HG03457 (cell line): ENCODE data around the gene DNAH7.
"Not testable (repeated sequence)": the region's sequence is repeated elsewhere in the genome, so short reads cannot be mapped to it uniquely, and the experiment has no call there.

Experiments
- ATAC-seq: cut with Tn5 transposase; IDR thresholded peaks from one replicate; pipeline ENCODE4 v1.9.1; 2021; ENCODE audit warnings: moderate number of reproducible peaks; ENCODE audit not compliant: unreplicated experiment

Gene DNAH7

GRCh38 chr2:195734395-195734794 lies 334.2 kb downstream of the DNAH7 start:
- ATAC-seq: no peak

DNA sequence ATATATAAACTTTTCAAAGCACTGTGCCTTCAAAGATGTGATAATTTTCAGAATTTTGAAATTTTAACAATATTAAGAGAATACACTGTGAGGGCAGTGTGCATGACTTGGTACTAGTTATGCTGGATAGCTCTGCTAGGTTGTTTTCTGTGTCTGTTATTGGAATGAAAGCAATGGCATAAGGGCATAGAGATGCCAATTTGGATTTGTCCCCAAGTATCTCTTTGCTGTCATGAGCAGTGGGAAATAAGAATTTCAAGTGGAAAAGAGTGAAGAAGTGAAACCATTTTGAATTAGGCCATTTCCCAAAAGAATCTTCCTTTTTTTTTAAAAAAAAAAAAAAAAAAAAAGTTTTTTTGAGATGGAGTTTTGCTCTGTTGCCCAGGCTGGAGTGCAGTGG lies 334.8 kb downstream of the DNAH7 start:
- ATAC-seq: no peak

DNA sequence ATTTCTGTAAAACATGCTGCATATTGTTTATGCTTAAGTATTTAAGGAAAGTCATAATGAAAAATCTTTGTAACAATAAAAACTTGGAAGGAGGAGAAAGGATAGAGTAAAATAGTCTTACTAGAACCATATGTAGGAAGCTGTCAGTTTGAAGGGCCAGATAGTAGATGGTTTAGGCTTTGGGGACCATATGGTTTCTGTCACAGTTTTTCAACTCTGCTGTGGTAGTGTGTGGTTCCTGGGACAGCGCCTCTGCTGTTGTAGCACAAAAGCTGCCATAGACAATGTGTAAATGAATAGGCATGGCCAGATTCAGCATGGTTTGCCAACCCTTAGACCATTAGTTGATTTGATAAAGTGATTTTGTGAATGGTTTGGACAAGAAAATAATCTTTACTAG lies 336.1 kb downstream of the DNAH7 start:
- no peak for ATAC-seq

DNA sequence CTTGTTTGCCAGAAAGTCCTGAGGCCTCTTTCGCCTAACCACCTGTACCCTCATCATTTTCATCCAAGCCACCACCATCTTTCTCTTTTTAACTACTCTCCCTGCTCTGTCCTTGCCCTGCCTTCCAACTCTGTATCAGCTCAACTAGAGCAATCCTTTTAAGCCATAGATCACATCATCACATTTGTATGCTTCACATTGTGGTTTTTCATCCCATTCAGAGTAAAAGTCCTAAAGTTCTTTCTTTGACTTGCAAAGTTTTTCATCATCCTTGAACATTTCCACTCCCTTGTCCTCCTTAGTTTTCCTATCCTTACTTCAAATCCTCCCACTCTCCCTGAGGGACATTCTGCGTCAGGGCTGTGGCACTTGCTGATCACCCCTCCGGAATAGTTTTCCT lies 337.7 kb downstream of the DNAH7 start:
- ATAC-seq: no peak

- ATAC-seq: no peak
Measured at GRCh38 chr2:195727106-195727505, 341.5 kb downstream of the DNAH7 start.

DNA sequence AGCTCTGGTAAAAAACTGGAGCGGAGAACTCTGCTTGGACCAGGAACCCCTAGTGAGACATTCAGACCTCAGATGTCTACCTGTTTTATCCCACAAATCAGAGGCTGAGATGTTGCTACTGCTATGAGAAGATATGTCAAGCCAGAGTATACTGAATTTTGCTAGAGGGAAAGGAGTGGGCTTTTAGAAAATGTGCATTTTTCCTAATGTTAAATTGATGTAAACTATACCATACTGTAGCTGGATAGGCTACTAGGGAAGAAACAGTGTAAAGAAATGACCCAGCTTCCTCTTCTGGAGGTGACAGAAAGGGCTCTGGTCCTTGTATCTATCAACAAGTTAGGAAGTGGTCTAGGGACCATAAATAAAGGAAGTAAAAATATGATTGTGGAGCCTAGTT lies 346.6 kb downstream of the DNAH7 start:
- no peak for ATAC-seq

DNA sequence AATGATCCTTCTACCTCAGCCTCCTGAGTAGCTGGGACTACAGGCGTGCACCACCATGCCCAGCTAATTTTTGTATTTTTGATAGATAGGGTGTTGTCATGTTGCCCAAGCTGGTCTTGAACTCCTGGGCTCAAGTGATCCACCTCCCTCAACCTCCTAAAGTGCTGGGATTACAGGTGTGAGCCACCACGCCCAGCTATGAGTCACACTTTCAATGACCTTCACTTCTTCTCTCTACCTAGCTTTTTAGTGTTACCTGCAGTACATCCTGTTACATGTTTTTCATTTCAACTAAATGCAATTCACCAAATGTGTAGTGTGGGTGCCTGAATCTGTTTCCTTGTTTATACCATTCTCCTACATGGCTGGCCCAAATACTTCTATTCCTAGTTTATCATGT lies 347.6 kb downstream of the DNAH7 start:
- ATAC-seq: no peak

- no peak for ATAC-seq
Measured at GRCh38 chr2:195716466-195716865, 352.2 kb downstream of the DNAH7 start.

- ATAC-seq: peak; percentile 90
Measured at GRCh38 chr2:195711478-195711877, 357.2 kb downstream of the DNAH7 start.

DNA sequence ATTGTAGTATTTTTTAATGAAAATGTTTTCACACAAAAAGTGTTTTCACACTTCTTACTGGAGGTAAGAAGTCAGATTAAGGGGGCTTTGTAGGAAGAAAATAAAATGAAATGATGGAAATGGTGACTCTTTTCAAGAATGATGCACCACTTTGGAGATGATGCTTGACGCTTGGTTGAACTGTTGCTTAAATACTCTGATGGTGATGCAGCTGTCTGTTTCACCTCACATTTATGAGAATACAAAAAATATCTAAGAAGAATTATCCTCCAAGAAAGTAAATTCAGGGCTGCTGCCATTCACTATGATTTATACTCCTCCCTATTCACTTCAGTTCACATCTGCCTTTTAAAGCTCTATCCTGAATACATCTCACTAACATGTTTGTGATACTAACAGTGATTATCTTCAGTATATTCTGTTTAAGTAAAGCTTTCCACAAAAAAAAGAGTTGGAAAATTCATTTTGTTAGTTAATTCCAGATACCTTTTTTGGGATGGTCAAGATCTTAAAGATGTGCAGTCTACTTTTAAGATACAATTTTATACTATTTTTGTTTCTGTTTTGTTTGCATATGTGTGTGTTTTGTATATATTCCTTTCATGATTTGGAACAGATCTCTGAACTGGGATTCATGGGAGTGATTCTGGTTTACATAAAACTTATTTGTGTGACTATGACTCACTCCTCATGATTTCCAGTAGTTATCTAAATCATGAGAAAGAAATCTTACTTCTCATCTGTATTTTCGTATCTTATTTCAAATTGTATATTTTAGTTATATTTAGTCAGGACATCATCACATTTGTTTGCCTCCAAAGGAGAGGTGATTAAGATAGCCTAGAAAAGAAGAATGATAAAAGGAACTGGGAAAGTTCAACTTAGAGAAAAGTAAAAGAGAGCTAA lies 358.5 kb downstream of the DNAH7 start:
- no peak for ATAC-seq

GRCh38 chr2:195706161-195706900 lies 362.3 kb downstream of the DNAH7 start:
- ATAC-seq: no peak

DNA sequence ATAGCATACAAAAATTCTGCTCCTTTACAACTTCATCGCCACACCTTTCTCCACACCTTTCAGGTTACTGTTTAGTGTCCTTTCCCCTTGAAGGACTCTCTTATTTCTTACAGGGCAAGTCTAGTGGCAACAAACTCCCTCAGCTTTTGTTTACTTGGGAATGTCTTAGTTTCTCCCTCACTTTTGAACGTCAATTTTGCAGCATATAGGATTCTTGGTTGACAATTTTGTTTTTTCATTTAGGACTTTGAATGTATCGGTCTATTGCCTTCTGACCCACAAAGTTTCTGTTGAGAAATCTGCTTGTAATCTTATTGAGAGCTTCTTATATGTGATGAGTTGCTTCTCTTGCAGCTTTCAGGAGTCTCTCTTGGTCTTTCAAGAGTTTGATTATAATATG lies 368.2 kb downstream of the DNAH7 start:
- ATAC-seq: no peak

GRCh38 chr2:195697681-195698220 lies 370.9 kb downstream of the DNAH7 start:
- ATAC-seq: no peak

- ATAC-seq: no peak
Measured at GRCh38 chr2:195696012-195696411, 372.6 kb downstream of the DNAH7 start.

DNA sequence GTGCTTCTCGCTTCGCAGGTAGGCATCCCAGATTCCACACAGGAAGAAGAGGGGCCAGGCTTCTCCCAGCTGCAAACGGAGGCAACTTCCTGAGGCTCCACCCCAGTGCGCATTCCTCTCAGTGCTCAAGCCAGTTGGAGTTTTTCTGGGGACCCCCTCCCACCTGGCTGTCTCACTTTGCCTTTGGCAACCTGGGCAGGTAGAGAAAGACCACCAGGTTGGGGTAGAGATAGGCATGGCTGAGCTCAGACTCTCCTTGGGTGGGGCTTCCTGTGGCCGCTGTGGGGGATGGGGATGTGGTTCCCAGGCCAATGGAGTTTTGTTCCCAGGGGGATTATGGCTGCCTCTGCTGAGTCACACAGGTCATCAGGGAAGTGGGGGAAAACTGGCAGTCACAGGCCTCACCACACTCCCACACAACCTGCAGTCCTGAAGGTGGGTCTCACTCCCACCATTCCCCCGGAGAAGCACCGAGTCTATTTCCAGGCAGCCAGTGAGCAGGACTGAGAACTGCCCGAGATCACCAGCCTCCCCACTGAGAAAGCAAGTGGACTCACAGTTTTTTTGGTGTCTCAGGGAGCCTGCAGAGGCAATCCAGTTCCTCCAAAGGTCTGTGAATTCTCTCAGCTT lies 373.5 kb downstream of the DNAH7 start:
- ATAC-seq: no peak

DNA sequence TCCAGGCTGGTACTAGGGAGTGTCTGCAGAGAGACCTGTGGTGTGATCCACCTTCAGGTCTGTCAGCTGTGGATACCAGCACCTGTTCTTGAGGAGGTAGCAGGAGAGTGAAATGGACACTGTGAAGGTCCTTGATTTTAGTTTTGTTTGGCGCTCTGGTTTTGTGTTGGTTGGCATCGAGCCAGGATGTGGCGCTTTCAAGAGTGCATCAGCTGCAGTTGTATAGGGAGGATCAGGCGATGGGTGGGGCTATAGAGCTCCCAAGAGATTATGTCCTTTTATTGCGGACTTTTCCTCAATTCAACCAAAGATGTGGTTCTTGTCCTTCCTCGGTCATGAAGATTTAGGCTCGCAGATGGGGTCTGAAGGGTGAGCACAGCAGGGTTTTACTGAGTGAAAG lies 374.1 kb downstream of the DNAH7 start:
- no peak for ATAC-seq

DNA sequence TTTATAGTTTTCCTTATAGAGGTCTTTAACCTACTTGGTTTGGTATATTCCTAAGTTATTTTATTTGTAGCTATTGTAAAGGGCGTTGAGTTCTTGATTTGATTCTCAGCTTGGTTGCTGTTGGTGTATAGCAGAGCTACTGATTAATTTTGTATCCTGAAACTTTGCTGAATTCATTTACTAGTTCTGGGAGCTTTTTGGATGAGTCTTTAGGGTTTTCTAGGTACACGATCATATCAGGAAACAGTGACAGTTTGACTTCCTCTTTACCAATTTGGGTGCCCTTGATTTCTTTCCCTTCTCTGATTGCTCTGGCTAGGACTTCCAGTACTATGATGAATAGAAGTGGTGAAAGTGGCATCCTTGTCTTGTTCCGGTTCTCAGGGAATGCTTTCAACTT lies 376.1 kb downstream of the DNAH7 start:
- ATAC-seq: not testable (repeated sequence)
